Epithelial cell of esophagus (primary cell): ENCODE data around the gene SLC22A3.
"Not testable (repeated sequence)": the region's sequence is repeated elsewhere in the genome, so short reads cannot be mapped to it uniquely, and the experiment has no call there.

Experiments used
- DNase-seq: peaks from one replicate; pipeline ENCODE4 v3.0.0; 2010; ENCODE audit warnings: low read depth
- H3K4me3 ChIP-seq: 2 replicates; pipeline ENCODE4 v1.5.1; 2011; ENCODE audit warnings: mild to moderate bottlenecking, low read length, control low read depth
- TF ChIP-seq, protein P1 (sequence below): IDR thresholded peaks from 2 replicates; pipeline ENCODE4 v1.5.1; 2011; ENCODE audit warnings: low read depth, mild to moderate bottlenecking, low read length, control low read depth, inconsistent platforms; ENCODE audit not compliant: insufficient read depth; ENCODE audit errors: missing control alignments

SLC22A3 gene

DNA sequence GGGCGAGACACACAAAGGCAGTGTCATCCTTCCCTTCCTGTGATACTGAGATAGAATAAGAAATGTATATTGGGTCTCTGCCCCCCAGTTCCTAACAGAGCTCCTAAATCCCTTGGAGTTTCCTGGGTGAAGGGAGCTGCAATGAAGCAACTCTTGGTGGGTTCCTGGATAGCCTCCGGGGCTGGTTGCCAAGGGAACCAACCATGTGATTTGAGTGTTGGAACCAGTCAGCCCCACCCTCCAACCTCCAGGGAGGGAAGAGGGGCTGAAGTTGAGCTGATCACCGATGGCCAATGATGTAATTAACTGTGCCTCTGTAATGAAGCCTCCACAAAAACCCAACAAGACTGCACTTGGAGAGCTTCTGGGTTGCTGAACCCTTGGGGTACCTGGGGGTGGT, 116.6 kb downstream of the SLC22A3 start:
- no peak overlapping the region for H3K4me3 ChIP-seq
- DNase-seq, result no peak
- TF ChIP-seq, protein P1, sequence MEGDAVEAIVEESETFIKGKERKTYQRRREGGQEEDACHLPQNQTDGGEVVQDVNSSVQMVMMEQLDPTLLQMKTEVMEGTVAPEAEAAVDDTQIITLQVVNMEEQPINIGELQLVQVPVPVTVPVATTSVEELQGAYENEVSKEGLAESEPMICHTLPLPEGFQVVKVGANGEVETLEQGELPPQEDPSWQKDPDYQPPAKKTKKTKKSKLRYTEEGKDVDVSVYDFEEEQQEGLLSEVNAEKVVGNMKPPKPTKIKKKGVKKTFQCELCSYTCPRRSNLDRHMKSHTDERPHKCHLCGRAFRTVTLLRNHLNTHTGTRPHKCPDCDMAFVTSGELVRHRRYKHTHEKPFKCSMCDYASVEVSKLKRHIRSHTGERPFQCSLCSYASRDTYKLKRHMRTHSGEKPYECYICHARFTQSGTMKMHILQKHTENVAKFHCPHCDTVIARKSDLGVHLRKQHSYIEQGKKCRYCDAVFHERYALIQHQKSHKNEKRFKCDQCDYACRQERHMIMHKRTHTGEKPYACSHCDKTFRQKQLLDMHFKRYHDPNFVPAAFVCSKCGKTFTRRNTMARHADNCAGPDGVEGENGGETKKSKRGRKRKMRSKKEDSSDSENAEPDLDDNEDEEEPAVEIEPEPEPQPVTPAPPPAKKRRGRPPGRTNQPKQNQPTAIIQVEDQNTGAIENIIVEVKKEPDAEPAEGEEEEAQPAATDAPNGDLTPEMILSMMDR, result no peak

DNA sequence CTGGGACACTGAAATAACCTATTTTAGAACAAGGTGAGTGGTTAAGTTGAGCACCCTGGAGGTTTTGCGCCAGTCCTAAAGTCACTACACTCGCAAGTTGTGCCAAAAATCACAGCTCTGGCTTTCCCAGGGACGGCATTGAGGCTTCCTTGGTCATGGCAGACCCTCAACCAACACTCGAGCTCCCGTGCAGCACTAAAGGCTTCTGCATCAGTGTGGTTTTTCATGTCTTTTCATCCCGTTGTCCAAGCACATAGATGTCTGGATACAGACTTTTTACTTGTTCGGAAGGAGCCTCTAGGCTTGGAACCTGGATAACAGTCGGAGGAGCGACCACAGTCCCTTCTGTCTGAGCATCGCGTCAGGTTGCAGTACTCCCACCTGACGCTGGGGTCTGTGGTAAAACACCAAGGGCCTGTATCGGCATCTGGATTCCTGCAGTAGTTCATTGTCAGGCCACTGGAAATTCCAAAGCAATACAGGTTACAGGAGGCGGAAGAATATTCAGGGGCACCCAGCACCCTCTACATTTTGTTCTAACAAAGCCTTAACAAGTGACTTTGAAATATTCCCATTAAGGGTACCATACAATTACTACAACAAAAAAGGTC, 119.2 kb downstream of the SLC22A3 start:
- TF ChIP-seq, protein P1, result peak; percentile 7
- not testable (repeated sequence) for H3K4me3 ChIP-seq, DNase-seq

DNA sequence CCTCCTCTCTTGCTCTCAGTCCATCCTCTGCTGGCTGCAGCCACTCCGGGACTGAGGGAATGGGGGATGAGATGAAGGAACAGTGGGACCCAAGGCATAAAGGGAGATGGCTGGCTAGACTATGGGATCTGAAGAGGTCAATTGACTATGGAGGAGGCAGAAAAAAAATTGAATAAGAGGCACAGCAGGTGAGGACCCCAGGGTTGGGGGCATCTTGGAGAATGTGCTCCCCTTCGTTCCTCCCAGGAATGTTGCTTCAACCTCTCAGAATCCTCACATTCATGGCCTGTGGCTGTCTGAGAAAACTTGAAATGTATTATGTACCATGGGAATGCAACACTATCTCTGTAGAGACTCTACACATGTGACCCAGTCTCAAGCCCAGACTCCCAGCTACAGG, 121.0 kb downstream of the SLC22A3 start:
- TF ChIP-seq, protein P1, result no peak
- H3K4me3 ChIP-seq, result no peak overlapping the region
- no peak for DNase-seq

DNA sequence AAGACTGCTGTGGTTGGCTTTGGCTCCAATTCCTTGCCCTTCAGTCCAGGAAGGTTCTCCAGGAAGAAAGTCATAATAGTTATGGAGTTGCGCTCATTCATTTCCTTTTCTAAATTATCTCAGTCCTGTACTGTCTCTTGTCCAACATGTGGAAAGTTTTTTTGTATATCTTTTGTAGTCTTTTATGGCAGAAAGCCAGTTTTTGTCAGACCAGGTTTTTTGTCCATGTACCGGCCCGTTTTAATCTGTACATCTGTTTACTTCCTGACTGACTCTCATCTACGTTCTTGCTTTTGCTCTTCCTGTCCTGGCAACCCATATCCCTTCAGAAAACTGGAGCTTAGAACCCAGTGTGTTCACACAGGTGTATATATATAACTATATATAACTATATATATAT, 127.9 kb downstream of the SLC22A3 start:
- not testable (repeated sequence) for H3K4me3 ChIP-seq, DNase-seq

DNA sequence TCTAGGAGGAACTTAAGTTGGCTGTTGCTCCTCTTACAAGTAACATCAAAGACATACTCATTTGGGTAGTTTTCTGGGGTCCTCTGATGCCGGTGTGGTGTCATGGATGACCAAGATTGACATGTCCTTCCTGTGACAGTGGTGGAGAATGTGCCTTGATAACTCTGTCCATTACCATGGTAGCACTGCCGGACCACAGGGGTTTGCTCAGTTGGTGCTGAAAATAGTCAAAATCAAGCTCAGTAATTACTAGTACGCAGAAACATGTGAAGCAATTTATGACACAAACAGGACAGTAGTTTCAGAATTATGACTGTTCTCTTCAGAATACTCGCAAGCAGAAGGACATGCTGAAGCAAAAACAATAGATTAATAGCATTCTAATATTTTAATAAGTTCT, 128.9 kb downstream of the SLC22A3 start:
- H3K4me3 ChIP-seq, DNase-seq: not testable (repeated sequence)

DNA sequence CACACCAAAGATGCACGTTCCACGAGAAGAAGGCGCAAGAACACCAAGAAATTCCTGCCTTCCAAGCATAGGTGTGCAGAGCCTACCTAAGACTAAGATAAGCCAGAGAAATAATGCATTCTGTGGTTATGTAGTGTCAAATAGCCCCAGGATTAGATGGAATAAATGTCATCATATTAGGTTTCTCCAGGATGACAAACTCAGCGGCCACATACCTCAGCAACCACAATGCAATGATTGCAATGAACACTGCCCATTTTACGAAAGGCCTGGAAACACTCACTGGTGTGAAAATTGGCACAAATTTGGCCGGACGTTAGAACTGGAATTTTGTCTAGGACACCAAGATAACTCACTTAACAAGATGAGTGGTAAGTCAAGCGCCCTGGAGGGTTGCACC, 129.7 kb downstream of the SLC22A3 start:
- peak; percentile 47 for DNase-seq
- TF ChIP-seq, protein P1, result no peak

DNA sequence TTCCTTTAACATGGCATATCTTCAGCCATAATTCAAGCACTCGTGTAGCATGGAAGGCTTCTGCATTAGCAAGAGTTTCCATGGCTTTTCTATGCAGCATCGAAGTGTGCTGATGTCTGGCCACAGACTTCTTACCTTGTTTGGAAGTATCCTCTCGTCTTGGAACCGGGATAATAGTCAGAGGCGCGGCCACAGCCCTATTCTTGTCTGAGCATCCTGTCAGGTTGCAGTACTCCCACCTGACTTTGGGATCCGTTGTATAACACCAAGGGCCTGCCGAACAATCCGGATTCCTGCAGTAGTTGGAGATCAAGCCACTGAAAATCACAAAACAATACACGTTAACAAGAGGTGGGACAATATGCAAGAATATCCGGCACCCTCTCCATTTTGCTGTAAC, 138.9 kb downstream of the SLC22A3 start:
- H3K4me3 ChIP-seq, result no peak overlapping the region
- DNase-seq, result no peak
- TF ChIP-seq, protein P1, result no peak

More for the DNA sequence above, 129.7 kb downstream of the SLC22A3 start:
- H3K4me3 ChIP-seq, result no peak overlapping the region

DNA sequence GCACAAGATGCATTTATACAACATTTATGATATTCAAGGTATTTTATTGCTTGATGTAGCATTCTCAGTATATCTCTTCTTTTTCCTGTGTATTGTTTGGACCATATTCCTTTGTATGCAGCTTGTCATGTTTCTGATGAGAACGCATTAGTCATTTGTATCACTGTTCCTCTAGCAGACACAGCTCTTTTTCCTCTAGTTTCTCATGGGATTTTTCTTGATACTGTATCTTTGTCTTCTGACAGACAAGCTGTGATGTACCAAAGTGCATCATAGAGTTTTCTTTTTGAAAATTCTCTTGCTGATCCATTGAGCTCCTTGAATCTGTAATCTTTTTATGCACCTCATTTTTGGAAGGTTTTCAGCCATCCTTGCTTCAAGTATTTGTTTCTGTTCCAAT, 140.9 kb downstream of the SLC22A3 start:
- H3K4me3 ChIP-seq, result no peak overlapping the region
- no peak for DNase-seq
- TF ChIP-seq, protein P1, result no peak
